Hepatocyte (in vitro differentiated cells): Measurements from ENCODE around the gene SUPT20HL1. TPM values are rescaled to one million over a fixed set of nuclear protein-coding genes. Genes with fewer than 3 reads are reported as not detected.

Source experiments
- DNase-seq: peaks from one replicate; pipeline ENCODE4 v3.0.0-alpha.2; 2016; ENCODE audit warnings: low spot score
- H2AFZ ChIP-seq: fragments of 200-600 bp; sonication (generic); 2 replicates; pipeline ENCODE4 v1.6.0; 2016; ENCODE audit warnings: antibody characterized with exemption, mild to moderate bottlenecking
- H3K27ac ChIP-seq: fragments of 200-600 bp; sonication (generic); 2 replicates; pipeline ENCODE4 v1.5.1; 2016; ENCODE audit warnings: mild to moderate bottlenecking
- H3K27me3 ChIP-seq: fragments of 200-600 bp; sonication (generic); 2 replicates; pipeline ENCODE4 v1.6.1; 2016
- H3K36me3 ChIP-seq: fragments of 200-600 bp; sonication (generic); replicated peaks from 2 replicates; pipeline ENCODE4 v1.5.1; 2016; ENCODE audit warnings: low read depth; ENCODE audit not compliant: insufficient read depth
- H3K4me1 ChIP-seq: fragments of 200-600 bp; sonication (generic); 2 replicates; pipeline ENCODE4 v1.5.1; 2016; ENCODE audit warnings: mild to moderate bottlenecking, moderate library complexity; ENCODE audit not compliant: insufficient read depth
- H3K4me2 ChIP-seq: fragments of 200-600 bp; sonication (generic); 2 replicates; pipeline ENCODE4 v1.6.0; 2016
- H3K4me3 ChIP-seq: fragments of 200-600 bp; sonication (generic); 2 replicates; pipeline ENCODE4 v1.5.1; 2016; ENCODE audit warnings: mild to moderate bottlenecking
- H3K79me2 ChIP-seq: fragments of 200-600 bp; sonication (generic); 2 replicates; pipeline ENCODE4 v1.6.0; 2017; ENCODE audit warnings: mild to moderate bottlenecking
- H3K9me2 ChIP-seq: fragments of 200-600 bp; sonication (generic); replicated peaks from 2 replicates; pipeline ENCODE4 v1.6.0; 2017; ENCODE audit warnings: mild to moderate bottlenecking; ENCODE audit not compliant: insufficient read depth
- H3K9me3 ChIP-seq: fragments of 200-600 bp; sonication (generic); 2 replicates; pipeline ENCODE4 v1.5.1; 2016; ENCODE audit warnings: low read depth, mild to moderate bottlenecking
- H4K20me1 ChIP-seq: fragments of 200-600 bp; sonication (generic); 2 replicates; pipeline ENCODE4 v1.6.0; 2016; ENCODE audit warnings: mild to moderate bottlenecking; ENCODE audit not compliant: insufficient read depth, poor library complexity, severe bottlenecking
- EZH2 ChIP-seq: fragments of 200-600 bp; sonication (generic); IDR thresholded peaks from 2 replicates; pipeline ENCODE4 v1.6.1; 2016; ENCODE audit warnings: antibody characterized with exemption, mild to moderate bottlenecking, borderline replicate concordance
- EZH2phosphoT487 ChIP-seq: fragments of 200-600 bp; sonication (generic); IDR thresholded peaks from one replicate; pipeline ENCODE4 v1.6.1; 2018; ENCODE audit warnings: antibody characterized with exemption, mild to moderate bottlenecking, low read depth, moderate library complexity; ENCODE audit not compliant: unreplicated experiment, severe bottlenecking
- WGBS: methylation state at CpG from one replicate; pipeline ENCODE4 v1.1.6; 2016; ENCODE audit warnings: low lambda C conversion rate; ENCODE audit errors: missing lambda C conversion rate; 5-methylcytosine and 5-hydroxymethylcytosine counted together
- polyA plus RNA-seq: library from polyadenylated mRNA; unstranded; fragments of >200 nt; fragmentation: Nextera tagmentation; extraction: Ambion mirVana; gene quantifications from 2 replicates; pipeline ENCODE4 v1.2.1, GENCODE V29; 2016
- total RNA-seq: library from RNA; depleted of rRNA; stranded (reverse); fragments of >200 nt; gene quantifications from 2 replicates; pipeline ENCODE4 v1.2.3, GENCODE V29; 2014
- TF ChIP-seq, protein P1 (sequence below): fragments of 200-600 bp; sonication (generic); IDR thresholded peaks from 2 replicates; pipeline ENCODE4 v1.5.1; 2016; ENCODE audit warnings: antibody characterized with exemption, mild to moderate bottlenecking; ENCODE audit not compliant: poor library complexity

Gene SUPT20HL1
- total and polyA plus RNA-seq, 2 experiments from 2014 or later: 0.07 TPM; not detected in 1

DNA sequence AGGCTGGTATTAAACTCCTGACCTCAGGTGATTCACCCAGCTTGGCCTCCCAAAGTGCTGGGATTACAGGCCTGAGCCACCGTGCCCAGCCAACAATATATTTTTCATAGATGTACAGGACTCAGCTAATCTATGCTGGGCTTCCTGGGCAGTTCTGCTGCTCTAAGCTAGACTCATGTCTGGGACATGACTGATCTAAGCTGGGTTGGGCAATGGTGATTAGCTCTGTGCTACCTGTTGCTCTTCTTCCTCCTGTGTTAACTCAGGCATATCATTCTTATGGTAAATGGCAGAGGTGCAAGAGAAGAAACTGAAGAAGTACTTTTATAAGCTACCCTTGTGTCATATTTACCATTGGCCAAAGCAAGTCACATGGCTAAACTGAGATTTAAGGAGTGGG lies 35.2 kb upstream of the SUPT20HL1 start:
- Histone ChIP-seq H3K9me2 (no peaks in the 10 kb centered on the region), H3K4me2 (no peak overlapping the region), H3K36me3 (no peaks in the 10 kb centered on the region), H3K4me1 (no peaks in the 10 kb centered on the region), H4K20me1 (no peaks in the 10 kb centered on the region), H2AFZ (no peak overlapping the region), H3K27me3 (no peaks in the 10 kb centered on the region), H3K9me3 (no peaks in the 10 kb centered on the region), H3K27ac (no peak overlapping the region), H3K79me2 (no peaks in the 10 kb centered on the region), H3K4me3 (no peak overlapping the region)
- DNase-seq: no peak
- TF ChIP-seq EZH2phosphoT487 (no peak), EZH2 (no peak)
- TF ChIP-seq, protein P1, sequence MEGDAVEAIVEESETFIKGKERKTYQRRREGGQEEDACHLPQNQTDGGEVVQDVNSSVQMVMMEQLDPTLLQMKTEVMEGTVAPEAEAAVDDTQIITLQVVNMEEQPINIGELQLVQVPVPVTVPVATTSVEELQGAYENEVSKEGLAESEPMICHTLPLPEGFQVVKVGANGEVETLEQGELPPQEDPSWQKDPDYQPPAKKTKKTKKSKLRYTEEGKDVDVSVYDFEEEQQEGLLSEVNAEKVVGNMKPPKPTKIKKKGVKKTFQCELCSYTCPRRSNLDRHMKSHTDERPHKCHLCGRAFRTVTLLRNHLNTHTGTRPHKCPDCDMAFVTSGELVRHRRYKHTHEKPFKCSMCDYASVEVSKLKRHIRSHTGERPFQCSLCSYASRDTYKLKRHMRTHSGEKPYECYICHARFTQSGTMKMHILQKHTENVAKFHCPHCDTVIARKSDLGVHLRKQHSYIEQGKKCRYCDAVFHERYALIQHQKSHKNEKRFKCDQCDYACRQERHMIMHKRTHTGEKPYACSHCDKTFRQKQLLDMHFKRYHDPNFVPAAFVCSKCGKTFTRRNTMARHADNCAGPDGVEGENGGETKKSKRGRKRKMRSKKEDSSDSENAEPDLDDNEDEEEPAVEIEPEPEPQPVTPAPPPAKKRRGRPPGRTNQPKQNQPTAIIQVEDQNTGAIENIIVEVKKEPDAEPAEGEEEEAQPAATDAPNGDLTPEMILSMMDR: no peak
- WGBS: 81% methylated on average over 1 of the region's 1 CpG

DNA sequence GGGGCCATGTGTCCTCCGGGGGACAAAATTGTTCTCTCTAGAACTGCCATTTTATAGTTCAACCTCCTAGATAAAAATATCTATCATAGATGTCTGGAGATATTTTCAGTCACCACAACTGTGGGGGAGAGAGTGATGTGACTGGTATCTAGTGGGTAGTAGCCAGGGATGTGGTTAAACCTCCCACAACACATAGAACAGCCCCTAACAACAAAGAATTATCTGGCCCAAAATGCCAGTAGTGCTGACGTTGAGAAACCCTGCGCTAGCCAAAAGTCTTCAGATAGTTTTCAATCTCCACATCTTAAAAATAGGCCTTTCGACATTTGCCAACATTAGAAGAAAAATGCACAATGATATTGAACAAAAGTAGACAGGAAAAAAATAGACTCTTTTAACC lies 27.6 kb upstream of the SUPT20HL1 start:
- Histone ChIP-seq H3K79me2 (no peaks in the 10 kb centered on the region), H3K9me3 (no peaks in the 10 kb centered on the region), H3K9me2 (no peaks in the 10 kb centered on the region), H3K4me2 (no peak overlapping the region), H4K20me1 (no peaks in the 10 kb centered on the region), H3K27me3 (no peaks in the 10 kb centered on the region), H3K4me3 (no peak overlapping the region), H2AFZ (no peak overlapping the region), H3K27ac (no peak overlapping the region), H3K4me1 (no peaks in the 10 kb centered on the region), H3K36me3 (no peaks in the 10 kb centered on the region)
- TF ChIP-seq, protein P1: no peak
- TF ChIP-seq EZH2phosphoT487 (no peak), EZH2 (no peak)
- DNase-seq: no peak
- 89% methylated on average over 4 of the region's 4 CpGs for WGBS

DNA sequence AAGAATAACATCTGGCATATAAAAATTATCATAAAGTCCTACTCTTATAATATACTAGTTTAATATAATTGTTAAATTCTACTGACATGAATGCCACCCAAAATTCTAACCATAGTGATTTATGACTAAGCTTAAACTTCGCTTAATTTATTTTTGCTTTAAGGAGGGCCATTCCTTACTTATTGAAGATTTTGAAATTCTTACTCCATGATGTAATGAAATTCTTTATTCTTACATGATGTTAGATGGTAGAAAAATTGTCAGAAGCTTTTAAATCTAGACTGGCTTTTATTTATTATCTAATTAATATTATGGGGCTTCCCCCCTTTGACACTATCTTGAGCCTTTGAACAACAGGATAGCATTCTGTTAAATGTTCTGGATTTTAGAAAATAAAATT lies 27.1 kb upstream of the SUPT20HL1 start:
- Histone ChIP-seq H2AFZ (no peak overlapping the region), H3K27ac (no peak overlapping the region)
- 87% methylated on average over 1 of the region's 1 CpG for WGBS

More for the DNA sequence above, 27.1 kb upstream of the SUPT20HL1 start:
- DNase-seq: no peak
- TF ChIP-seq, protein P1: no peak
- TF ChIP-seq EZH2phosphoT487: no peak
- no peak for TF ChIP-seq EZH2
- no peaks in the 10 kb centered on the region for H3K9me2 ChIP-seq
- no peak overlapping the region for H3K4me3 ChIP-seq
- H3K79me2 ChIP-seq: no peaks in the 10 kb centered on the region
- no peaks in the 10 kb centered on the region for H3K27me3 ChIP-seq
- H3K9me3 ChIP-seq: no peaks in the 10 kb centered on the region
- no peaks in the 10 kb centered on the region for H4K20me1 ChIP-seq
- H3K4me2 ChIP-seq: no peak overlapping the region
- no peaks in the 10 kb centered on the region for H3K4me1 ChIP-seq
- H3K36me3 ChIP-seq: no peaks in the 10 kb centered on the region
